Measurements from ENCODE around the gene ATG9A.
"Not testable (repeated sequence)": the region's sequence is repeated elsewhere in the genome, so short reads cannot be mapped to it uniquely, and the experiment has no call there.

The ATG9A gene

DNA sequence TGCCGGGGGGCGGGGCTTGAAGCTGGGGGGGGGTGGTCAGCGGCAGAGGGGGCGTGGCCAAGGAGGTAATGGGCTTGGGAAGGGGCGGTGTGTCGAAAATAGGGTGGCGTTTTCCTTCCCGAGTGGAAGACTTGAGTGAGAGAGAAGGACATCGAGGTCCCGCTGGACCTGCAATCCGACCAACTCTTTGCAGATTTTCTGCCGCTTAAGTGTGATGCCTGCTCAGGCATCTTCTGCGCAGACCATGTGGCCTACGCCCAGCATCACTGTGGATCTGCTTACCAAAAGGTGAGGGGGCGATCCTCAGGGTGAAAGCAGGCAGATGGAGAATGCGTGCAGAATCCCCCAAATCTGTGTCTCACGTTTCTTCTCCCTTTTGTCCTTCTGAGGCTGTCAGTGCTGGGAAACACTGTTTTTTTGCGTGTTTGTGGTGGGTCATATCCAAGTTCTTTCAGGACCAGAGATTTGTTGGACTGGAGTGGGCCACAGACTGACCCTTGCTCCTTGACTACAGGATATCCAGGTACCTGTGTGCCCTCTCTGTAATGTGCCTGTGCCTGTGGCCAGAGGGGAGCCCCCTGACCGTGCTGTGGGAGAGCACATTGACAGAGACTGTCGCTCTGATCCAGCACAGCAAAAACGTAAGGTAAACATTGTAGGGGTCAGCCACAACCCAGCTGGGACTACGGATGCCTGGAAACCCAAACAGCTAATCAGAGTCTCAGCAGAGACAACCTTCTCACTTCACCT is 22.1 kb downstream of the ATG9A start:
- in situ Hi-C loops (cut with HindIII; ENCODE audit: low sequenced_read_pairs): no loop called here

DNA sequence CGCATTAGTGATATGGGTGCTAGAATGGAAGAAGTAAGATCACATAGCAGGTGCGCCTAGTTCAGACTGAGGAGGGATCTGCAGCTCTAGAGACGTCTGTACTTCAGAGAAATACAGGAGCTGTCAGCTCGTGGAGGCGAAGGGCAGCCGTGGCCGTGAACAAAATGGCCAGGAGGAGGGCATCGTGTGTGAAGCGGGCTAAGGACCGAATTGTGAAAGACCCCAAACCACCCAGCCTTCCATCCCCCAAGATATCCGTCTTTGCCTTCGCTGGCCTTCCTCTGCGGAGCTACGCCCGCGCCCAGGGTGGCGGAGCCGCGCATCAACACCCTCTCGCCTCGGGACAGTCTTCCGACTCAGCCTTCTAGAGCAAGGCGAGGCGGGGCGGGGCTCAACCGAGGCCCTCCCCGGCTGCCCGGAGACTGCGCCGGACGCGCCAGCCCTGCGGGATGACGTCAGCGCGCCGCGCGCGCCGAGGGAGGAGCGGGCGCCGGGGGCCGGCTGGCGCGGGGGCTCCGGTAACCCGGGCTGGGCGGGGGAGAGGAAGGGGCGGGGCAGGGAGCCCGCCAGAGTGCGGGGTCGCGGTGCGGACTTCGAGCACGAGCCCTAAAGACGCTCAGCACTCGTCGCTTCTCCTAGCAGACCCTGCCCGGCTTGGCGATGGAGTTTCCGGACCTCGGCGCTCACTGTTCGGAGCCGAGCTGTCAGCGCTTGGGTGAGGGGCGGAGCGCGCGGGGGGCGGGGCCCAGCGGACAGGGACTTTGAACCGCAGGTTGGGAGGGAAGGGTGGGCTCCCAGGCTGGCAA is 22.9 kb downstream of the ATG9A start, which contains the start of gene ZFAND2B:
ZFAND2B (plus strand) TSS at position 455 of the 806 bp plus-strand sequence; CDS start at position 661, 206 bp downstream.
- in situ Hi-C loops (cut with HindIII; ENCODE audit: low sequenced_read_pairs): no loop called here

DNA sequence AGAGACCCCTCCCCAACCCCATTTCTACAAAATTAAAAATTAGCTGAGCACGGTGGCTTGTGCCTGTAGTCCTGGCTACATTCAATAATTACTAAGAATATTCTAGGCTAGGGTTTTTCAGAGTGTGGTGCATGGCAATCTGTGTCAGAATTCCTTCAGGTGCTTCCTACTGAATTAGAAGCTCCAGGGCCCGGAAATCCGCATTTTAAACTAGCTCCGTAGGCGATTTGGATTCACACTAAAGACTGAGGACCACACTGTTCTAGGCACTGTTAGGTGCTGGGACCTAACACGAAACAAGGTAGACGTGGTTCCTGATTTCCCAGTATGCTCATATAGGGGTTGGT is 23.5 kb downstream of the ATG9A start:
- in situ Hi-C loops (cut with HindIII; ENCODE audit: low sequenced_read_pairs): no loop called here

DNA sequence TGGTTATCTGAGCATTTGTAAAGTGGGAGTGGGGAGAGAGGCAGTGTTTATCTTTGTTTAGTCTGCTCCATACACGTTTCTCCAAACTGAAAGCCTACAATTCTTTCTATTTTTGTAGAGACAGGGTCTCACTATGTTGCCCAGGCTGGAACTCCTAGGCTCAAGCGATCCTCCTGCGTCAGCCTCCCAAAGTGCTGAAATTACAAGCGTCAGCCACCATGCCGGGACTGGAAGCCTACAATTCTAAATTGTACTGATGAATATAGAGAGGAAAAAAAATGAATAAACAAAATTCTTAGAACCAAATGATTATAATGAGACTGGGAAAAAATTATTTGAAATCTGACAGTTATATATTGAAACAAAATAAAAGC is 24.3 kb downstream of the ATG9A start:
- in situ Hi-C loops (cut with HindIII; ENCODE audit: low sequenced_read_pairs): no loop called here

DNA sequence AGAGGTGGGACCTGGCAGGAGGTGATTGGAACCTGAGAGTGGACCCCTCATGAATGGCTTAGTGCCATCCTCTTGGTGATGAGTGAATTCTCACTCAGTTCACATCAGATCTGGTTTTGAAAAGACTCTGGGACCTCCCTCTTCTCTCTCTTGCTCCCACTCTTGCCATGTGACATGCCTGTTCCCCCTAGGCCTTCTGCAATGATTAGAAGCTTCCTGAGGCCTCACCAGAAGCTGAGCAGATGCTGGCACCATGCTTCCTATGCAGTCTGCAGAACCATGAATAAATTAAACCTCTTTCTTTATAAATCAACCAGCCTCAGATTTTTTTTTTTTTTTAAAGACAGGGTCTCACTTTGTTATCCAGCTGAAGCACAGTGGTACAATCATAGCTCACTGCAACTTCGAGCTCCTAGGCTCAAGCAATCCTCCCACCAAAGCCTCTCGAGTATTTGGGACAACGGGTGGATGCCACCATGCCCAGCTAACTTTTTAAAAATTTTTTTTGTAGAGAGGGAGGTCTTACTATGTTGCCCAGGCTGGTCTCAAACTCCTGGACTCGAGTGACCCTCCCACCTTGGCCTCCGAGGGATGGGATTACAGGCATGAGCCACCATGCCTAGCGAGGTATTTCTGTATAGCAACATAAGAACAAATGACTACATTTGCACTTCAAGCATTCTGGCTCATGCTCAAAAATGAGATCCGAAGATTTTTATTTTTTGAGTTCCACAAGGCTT is 24.8 kb downstream of the ATG9A start:
- in situ Hi-C loops (cut with HindIII; ENCODE audit: low sequenced_read_pairs): no loop called here

DNA sequence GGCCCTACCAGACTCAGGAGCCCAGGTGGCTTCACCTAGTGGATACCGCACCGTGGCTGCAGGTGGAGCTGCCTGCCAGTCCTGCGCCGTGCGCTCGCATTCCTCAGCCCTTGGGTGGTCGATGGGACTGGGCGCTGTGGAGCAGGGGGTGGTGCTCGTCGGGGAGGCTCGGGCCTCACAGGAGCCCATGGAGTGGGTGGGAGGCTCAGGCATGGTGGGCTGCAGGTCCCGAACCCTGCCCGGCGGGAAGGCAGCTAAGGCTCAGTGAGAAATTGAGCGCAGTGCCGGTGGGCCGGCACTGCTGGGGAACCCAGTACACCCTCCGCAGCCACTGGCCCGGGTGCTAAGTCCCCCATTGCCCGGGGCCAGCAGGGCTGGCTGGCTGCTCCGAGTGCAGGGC is 28.1 kb downstream of the ATG9A start:
- in situ Hi-C loops (cut with HindIII; ENCODE audit: low sequenced_read_pairs): not testable (repeated sequence)

DNA sequence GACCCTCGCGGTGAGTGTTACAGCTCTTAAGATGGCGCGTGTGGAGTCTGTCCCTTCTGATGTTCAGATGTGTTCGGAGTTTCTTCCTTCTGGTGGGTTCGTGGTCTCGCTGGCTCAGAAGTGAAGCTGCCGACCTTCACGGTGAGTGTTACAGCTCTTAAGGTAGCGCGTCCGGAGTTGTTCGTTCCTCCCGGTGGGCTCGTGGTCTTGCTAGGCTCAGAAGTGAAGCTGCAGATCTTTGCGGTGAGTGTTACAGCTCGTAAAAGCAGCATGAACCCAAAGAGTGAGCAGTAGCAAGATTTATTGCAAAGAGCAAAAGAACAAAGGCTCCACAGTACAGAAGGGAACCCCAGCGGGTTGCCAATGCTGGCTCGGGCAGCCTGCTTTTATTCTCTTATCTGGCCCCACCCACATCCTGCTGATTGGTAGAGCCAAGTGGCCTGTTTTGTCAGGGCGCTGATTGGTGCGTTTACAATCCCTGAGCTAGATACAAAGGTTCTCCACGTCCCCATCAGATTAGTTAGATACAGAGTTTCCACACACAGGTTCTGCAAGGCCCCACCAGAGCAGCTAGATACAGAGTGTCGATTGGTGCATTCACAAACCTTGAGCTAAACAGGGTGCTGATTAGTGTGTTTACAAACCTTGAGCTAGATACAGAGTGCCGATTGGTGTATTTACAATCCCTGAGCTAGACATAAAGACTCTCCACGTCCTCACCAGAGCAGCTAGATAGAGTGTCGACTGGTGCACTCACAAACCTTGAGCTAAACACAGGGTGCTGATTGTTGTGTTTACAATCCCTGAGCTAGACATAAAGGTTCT is 28.7 kb downstream of the ATG9A start:
- in situ Hi-C loops (cut with HindIII; ENCODE audit: low sequenced_read_pairs): not testable (repeated sequence)

DNA sequence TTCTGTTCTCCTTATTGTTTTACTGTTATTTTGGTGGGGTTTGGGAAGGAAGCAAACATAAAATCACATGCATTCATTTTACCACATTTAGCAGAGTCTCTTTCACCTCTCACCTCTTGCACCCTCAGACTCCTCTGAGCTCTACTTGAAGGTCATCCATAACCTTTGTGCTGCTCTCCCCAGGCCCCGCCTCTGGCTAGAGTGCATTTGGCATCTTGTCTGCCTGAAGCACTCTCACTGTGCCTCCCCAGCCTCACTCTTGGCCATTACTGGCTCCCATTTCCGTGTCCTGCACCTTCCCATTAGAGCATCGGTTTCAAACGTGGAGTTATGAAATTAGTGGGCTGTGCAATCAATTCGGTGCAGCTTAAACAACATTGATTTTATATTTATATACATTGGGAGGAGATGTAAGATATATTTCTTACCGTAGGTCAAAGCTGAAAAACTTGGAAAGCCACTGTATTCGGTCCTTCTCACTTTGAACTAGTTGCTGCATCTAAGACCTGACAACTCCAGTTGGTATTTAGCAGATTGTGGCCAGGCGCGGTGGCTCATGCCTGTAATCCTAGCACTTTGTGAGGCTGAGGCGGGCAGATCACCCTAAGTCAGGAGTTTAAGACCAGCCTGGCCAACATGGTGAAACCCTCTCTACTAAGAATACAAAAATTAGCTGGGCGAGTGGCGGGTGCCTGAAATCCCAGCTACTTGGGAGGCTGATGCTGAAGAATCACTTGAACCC is 29.8 kb downstream of the ATG9A start:
- in situ Hi-C loops (cut with HindIII; ENCODE audit: low sequenced_read_pairs): no loop called here

DNA sequence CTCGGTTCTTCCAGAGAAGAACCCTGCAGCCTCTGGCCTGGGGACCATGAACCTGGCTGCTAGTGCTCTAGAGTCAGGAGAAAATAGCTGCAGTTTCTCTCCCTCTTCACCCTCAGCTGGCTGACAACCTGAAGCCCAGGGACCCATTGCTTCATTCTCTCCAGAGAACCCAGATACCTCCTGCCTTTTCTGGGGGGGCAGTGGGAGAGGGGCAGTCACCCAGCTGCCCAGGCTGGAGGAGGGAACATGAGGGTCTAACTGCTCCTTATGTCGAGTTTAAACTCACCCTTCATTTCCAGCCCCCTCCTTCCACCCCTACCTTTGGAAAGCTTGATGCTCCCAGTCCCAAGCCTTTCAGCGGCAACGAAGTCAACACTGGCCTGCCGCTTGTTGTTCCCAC is 30.5 kb downstream of the ATG9A start:
- in situ Hi-C loops (cut with HindIII; ENCODE audit: low sequenced_read_pairs): no loop called here

DNA sequence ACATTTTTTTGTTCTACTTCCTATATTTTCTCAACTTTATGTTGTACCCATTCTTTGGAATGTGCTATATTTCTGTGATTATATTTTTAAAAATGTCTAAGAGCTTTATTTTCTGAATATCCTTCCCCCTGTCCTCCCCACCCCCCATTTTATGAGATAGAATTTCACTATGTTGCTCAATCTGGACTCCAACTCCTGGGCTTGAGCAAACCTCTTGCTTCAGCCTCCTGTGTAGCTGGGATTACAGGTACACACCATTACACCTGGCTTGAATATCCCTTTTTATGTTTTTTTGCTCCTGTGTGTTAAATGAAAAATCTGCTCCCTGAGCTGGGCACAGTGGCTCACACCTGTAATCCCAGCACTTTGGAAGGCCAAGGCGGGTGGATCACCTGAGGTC is 32.0 kb downstream of the ATG9A start:
- in situ Hi-C loops (cut with HindIII; ENCODE audit: low sequenced_read_pairs): no loop called here

DNA sequence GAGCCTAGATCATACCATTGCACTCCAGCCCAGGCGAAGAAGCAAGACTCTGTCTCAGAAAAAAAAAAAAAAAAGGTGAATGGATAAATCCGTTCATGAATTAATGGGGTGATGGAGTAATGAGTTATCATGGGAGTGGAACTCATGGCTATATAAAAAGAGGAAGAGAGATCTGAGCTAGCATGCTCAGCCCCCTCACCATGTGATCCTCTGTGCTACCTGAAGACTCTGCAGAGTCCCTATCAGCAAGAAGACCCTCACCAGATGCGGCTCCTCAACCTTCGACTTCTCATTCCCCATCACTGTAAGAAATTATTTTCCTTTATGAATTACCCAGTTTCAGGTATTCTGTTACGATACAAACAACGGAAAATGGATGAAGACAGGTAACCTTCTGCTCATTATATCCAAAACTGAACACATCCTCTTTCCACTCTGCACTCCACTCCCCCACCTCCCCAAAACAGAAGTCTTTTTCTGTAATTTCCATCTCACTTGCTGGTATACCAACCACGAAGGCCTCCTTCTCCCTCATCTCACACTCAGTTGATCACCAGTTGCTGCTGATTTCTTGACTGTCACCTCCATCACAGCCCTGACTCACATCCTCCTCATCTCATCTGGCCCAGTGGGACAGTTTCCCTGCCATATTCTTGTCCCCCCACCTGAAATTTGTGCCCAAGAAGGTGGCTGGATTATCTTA is 42.5 kb downstream of the ATG9A start:
- in situ Hi-C loops (cut with HindIII; ENCODE audit: low sequenced_read_pairs): no loop called here

DNA sequence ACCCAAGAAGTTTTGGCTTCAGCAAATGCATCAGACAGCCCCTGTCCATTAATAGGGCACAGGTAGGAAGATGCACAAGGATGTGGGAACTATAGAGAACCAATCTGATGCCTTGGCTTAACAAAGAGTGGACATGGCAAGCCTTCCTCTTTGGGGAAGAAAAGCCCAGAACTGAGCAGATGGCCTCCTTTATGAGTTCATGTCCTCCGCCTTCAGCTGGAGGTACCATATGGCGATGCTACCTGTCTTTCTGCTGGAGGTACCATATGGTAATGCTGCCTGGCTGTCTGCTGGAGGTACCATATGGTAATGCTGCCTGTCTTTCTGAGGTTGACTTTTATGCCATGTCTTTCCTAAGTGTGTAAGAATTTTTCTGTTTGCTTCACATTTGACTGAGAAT is 45.3 kb downstream of the ATG9A start:
- in situ Hi-C loops (cut with HindIII; ENCODE audit: low sequenced_read_pairs): loop anchor here (5.0 kb wide), 2 partner anchors 47 to 58 kb away; no protein-coding TSS in a partner anchor

DNA sequence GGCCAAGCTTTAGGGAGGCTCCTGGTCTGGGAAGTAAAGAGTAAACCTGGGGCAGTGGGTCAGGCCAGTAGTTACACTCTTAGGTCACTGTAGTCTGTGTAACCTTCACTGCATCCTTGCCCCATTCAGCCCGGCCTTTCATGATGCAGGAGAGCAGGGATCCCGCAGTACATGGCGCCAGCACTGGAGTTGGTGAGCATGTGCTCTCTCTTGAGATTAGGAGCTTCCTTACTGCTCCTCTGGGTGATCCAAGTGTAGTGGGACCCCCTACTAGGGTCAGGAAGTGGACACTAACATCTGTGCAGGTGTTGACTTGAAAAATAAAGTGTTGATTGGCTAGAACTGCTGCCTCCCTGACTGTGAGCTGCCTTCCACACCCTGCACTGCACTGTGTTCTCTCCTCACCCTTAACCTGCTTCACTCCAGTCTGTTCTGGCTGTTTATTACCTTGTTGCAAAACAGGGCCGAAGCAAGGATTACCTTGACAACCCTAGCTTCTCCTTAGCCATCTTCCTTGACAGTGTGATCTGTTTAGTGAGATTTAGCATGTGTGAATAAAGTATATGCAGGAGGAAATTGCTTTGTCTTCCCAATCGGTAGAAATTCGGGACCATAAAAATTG is 46.2 kb downstream of the ATG9A start:
- in situ Hi-C loops (cut with HindIII; ENCODE audit: low sequenced_read_pairs): loop anchor here (5.0 kb wide), 2 partner anchors 46 to 59 kb away; no protein-coding TSS in a partner anchor

DNA sequence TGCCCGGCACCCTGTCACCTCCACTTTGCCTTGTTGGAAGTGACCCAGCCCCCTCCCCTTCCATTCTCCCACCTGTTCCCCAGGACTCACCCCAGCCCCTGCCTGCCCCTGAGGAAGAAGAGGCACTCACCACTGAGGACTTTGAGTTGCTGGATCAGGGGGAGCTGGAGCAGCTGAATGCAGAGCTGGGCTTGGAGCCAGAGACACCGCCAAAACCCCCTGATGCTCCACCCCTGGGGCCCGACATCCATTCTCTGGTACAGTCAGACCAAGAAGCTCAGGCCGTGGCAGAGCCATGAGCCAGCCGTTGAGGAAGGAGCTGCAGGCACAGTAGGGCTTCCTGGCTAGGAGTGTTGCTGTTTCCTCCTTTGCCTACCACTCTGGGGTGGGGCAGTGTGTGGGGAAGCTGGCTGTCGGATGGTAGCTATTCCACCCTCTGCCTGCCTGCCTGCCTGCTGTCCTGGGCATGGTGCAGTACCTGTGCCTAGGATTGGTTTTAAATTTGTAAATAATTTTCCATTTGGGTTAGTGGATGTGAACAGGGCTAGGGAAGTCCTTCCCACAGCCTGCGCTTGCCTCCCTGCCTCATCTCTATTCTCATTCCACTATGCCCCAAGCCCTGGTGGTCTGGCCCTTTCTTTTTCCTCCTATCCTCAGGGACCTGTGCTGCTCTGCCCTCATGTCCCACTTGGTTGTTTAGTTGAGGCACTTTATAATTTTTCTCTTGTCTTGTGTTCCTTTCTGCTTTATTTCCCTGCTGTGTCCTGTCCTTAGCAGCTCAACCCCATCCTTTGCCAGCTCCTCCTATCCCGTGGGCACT is 46.9 kb downstream of the ATG9A start:
- in situ Hi-C loops (cut with HindIII; ENCODE audit: low sequenced_read_pairs): loop anchor here (5.0 kb wide), 2 partner anchors 45 to 60 kb away; no protein-coding TSS in a partner anchor

DNA sequence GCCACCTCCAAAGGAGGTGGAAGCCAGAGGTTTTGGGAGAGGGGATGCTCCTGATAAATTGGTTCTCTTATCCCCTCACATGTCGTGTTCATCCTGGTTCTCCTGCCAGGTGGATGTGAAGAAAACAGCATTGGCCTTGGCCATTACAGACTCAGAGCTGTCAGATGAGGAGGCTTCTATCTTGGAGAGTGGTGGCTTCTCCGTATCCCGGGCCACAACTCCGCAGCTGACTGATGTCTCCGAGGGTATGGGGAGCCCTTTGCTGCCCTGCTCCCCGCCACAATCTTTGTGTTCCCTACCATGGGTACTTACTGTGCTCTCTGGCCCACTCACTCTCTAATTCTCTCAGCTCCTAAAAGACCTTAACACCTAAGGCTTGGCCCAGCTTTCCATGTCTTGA is 47.9 kb downstream of the ATG9A start:
- in situ Hi-C loops (cut with HindIII; ENCODE audit: low sequenced_read_pairs): loop anchor here (5.0 kb wide), 2 partner anchors 44 to 61 kb away; no protein-coding TSS in a partner anchor

DNA sequence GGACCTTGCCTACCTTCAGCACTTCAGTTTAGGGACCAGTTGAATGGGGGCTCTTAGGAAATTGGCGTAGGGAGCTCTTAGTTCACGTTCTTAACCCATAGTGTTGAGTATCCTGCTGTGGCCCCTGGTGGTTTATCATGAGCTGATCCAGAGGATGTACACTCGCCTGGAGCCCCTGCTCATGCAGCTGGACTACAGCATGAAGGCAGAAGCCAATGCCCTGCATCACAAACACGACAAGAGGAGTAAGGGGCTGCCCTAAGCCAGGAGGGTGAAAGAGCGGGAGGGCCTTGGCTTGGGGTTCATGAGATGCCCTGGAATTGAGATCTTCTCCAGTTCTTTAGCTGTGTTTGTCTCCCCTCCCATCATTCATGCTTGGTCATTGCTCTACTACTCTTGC is 48.5 kb downstream of the ATG9A start:
- in situ Hi-C loops (cut with HindIII; ENCODE audit: low sequenced_read_pairs): loop anchor here (5.0 kb wide), 2 partner anchors 44 to 61 kb away; no protein-coding TSS in a partner anchor

DNA sequence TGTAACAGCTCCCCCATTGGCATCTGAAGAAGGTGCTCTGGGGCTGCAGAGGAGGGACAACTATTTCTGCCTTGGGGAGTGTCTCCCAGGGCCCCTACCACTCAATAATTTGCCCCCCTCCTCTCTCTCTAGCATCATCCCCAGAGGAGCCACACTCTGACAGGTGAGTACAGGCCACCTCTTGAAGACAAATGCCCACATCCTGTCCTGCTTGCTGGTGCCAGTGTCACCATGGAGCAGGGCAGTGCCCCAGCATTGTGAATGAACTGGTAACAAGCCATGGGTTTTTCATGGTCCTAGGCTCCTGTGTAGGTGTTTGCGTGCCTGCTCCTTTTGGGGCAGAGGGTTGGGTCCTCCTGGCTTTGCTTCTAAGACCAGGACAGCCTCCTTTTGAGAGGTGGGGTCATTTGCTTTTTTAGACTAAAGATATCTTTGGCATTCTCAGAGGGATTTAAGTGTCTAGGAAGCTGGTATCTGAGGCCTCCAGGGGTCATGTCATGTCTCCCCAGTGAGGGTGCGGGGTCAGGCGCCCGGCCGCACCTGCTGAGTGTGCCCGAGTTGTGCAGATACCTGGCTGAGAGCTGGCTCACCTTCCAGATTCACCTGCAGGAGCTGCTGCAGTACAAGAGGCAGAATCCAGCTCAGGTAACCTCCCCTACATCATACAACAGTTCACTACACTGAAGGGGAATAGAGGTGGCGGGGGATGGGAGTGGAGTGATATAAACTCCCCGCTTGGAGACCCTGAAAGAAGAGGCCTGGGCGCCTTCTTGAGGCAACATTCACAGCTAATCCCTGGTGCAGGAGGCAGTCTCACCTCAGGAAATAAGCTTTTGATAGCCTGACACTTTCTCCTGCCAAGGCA is 49.6 kb downstream of the ATG9A start:
- in situ Hi-C loops (cut with HindIII; ENCODE audit: low sequenced_read_pairs): loop anchor here (5.0 kb wide), 2 partner anchors 43 to 62 kb away; no protein-coding TSS in a partner anchor

All from endothelial cell of hepatic sinusoid (primary cell).